Ectodermal cell (in vitro differentiated cells): Measurements from ENCODE around the gene KLF4. TPM values are rescaled to one million over a fixed set of nuclear protein-coding genes. Genes with fewer than 3 reads are reported as not detected.

Experiments used
- H3K27ac ChIP-seq: 2 replicates; pipeline ENCODE4 v1.7.0; 2013; ENCODE audit warnings: mild to moderate bottlenecking, low read depth, low read length; ENCODE audit not compliant: insufficient read depth, poor library complexity, severe bottlenecking
- H3K27me3 ChIP-seq: 2 replicates; pipeline ENCODE4 v1.7.0; 2013; ENCODE audit warnings: mild to moderate bottlenecking, low read length; ENCODE audit not compliant: insufficient read depth, control insufficient read depth, poor library complexity, severe bottlenecking
- H3K36me3 ChIP-seq: one replicate; pipeline ENCODE4 v1.7.0; 2013; ENCODE audit warnings: low read length; ENCODE audit not compliant: control insufficient read depth, insufficient read depth
- H3K4me1 ChIP-seq: one replicate; pipeline ENCODE4 v1.7.0; 2013; ENCODE audit warnings: low read length; ENCODE audit not compliant: control insufficient read depth, insufficient read depth
- H3K4me3 ChIP-seq: 2 replicates; pipeline ENCODE4 v1.7.0; 2013; ENCODE audit warnings: low read depth, low read length, control low read depth; ENCODE audit not compliant: insufficient read depth
- H3K9me3 ChIP-seq: 2 replicates; pipeline ENCODE4 v1.7.0; 2013; ENCODE audit warnings: mild to moderate bottlenecking, low read length, moderate library complexity; ENCODE audit not compliant: control insufficient read depth
- WGBS, 2 experiments: methylation state at CpG; one replicate each; pipeline ENCODE4 v1.1.7; 2013; ENCODE audit warnings: missing lambda C conversion rate in 2 of 2; 5-methylcytosine and 5-hydroxymethylcytosine counted together
- polyA plus RNA-seq, 4 experiments: library from polyadenylated mRNA; stranded (reverse); fragments of 50-300 nt; gene quantifications; one replicate each; pipeline ENCODE4 v1.2.3, GENCODE V29; 2013

Gene KLF4
- 1.00 TPM for polyA plus RNA-seq (2013, experiment 1 of 4)
- polyA plus RNA-seq (2013, experiment 2 of 4) = 1.0 TPM
- polyA plus RNA-seq (2013, experiment 3 of 4) = 1.3 TPM
- polyA plus RNA-seq (2013, experiment 4 of 4) = 1.0 TPM

DNA sequence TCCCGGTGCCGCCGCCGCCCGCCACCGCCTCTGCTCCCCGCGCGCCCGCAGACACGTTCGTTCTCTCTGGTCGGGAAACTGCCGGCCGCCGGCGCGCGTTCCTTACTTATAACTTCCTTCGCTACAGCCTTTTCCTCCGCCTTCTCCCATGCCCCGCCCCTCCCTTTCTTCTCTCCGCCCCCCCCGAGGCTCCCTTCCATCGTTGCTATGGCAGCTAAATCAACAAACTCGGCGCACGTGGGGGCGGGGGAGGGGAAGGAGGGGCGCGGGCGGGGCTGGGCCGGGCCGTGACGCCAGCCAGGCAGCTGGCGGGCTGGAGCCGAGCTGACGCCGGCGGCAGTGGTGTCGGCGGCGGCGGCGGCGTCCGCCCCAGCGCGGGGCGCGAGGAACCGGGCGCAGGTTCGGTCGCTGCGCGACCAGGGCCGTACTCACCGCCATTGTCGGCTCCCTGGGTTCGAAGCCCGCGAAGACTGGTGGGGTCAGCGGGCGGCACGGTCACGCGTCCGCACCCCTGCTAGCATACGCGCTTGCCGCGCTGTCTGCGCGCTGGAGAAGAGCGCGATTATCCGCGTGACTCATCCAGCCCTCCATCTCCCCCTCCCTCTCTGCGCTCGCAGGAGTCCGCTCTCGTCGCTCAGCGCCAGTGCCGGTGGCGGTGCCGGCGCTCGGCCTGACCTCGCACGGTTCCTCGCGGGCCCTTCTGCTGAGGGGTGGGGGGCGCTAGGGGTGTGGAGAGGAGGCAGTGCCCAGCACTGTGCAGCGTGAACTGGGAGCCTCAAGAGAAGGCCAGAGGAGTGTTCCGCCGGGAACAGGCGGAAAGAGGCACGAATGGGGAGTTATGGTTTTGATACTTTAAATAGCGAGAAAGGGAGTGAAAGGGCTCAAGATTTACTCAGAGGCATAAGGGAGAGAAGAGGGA is at the start of gene KLF4:
KLF4 (minus strand) TSS at position 83 of the 919 bp plus-strand sequence. CDS start 597 bp downstream, outside the sequence.
- H3K27me3 ChIP-seq = peaks cover 71% of the 10 kb centered on the region
- peak within 1 kb of the TSS; percentile 12 for H3K27ac ChIP-seq
- WGBS, 2 experiments = 0% methylated on average over 99 to 101 of the region's 101 CpGs
- H3K36me3 ChIP-seq = no peaks in the 10 kb centered on the region
- H3K4me1 ChIP-seq = peaks cover 15% of the 10 kb centered on the region
- H3K4me3 ChIP-seq = peak within 1 kb of the TSS; percentile 58
- H3K9me3 ChIP-seq = no peaks in the 10 kb centered on the region

DNA sequence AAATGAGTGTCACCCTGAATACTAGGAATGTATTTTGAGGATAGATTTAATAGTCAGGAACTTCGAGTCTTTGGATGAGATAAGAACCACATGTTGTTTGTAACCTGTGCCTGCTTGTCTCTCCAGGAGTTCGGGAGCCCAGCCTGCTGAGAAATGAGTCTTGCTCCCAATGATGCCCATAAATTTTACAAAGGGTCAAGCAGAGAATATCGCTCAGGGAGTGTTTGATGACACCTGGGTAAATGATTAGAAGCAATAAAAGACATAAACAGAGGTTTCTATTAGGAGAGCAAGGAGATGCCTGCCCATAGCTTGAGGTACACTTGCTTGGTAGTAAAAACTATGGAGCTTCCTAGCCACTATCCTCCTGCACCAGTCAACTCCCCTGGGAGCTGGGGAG is 46.9 kb upstream of the KLF4 start:
- Histone ChIP-seq H3K27ac (no peak overlapping the region), H3K36me3 (no peaks in the 10 kb centered on the region), H3K4me1 (no peaks in the 10 kb centered on the region), H3K9me3 (no peaks in the 10 kb centered on the region), H3K27me3 (no peaks in the 10 kb centered on the region), H3K4me3 (no peak overlapping the region)
- 88 to 89% methylated on average over 3 of the region's 3 CpGs for WGBS, 2 experiments

DNA sequence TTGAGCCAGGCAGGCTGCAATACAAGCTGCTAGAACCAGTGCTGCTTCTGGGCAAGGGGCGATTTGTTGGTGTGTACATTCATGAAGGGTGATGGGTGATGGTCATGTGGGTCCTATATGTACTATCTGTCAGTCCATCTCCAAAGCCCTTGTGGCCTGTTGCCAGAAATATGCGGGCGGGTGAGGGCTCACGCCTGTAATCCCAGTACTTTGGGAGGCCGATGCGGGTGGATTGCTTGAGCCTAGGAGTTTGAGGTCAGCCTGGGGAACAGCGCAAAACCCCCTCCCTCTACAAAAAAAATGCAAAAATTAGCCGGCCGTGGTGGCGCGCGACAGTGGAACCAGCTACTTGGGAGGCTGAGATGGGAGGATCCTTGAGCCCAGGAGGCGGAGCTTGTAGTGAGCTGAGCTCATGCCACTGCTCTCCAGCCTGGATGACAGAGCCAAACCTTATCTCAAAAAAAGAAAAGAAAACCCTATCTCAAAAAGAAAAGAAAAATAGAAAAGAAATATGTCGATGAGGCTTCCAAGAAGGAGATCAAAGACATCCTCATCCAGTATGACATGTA is 45.0 kb upstream of the KLF4 start:
- Histone ChIP-seq H3K36me3 (no peaks in the 10 kb centered on the region), H3K27ac (no peak overlapping the region), H3K9me3 (no peaks in the 10 kb centered on the region), H3K4me3 (no peak overlapping the region), H3K27me3 (no peaks in the 10 kb centered on the region), H3K4me1 (no peaks in the 10 kb centered on the region)
- WGBS, 2 experiments = 92 to 95% methylated on average over 14 of the region's 14 CpGs

DNA sequence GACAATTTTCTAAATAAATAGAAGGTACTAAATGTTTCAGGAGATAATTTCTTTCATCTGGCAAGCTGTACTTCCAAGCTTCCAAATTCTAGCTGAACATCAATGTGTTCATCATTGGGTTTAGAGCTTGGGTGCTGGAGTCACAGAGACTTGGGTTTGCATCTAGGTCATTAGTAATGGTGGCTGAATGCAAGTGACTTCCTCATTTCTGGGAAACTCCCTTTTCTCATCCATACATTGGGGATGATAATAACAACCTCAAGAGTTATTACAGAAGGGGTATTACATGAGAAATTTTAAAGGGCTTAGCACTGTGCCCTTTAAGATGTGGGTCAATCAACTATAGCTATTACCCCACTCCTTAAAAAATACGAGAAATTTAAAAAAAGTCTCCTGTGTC is 41.1 kb upstream of the KLF4 start:
- no peaks in the 10 kb centered on the region for H3K4me1 ChIP-seq
- no CpG with 5 or more reads among the region's 1 CpG for WGBS, 2 experiments
- H3K9me3 ChIP-seq = no peaks in the 10 kb centered on the region
- H3K27me3 ChIP-seq = no peaks in the 10 kb centered on the region
- H3K4me3 ChIP-seq = no peak overlapping the region
- no peak overlapping the region for H3K27ac ChIP-seq
- H3K36me3 ChIP-seq = no peaks in the 10 kb centered on the region

DNA sequence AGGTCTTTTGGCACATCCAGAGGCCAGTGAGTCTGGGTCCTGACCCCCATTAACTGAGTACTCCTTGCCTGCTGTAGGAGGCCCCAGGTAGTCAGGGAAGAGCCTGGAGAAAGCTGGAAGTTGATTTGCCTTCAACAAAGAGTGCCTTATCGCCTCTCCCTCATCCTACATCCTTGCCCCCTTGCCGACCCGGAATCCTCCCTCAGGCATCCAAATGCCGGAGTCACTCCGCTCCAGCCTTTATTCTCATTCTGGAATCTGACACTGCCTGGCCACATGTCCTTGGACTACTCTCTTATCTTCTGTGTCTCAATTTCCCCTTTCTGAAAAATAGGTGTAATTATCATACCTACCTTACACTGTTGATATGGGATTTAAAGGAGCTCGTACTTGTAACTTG is 39.1 kb upstream of the KLF4 start:
- no peak overlapping the region for H3K4me3 ChIP-seq

DNA sequence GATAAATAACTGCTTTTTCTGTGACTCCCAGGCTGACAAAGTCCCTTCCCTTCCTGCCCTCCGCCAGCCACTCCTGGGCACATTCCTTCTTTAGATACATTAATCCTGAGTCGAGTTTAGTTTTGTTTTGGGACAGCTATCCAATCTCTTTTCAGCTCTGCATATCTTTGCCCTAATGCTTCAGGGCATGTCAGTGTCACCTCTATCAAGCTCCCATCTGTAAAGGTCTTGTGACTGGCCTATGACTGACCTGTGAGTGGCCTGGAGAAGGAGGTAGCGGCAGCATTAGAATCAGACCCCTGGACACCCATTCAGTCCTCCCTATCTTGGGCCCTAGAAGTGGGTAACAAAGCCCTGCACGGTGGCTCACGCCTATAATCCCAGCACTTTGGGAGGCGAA is 34.0 kb upstream of the KLF4 start:
- Histone ChIP-seq H3K36me3 (no peaks in the 10 kb centered on the region), H3K4me3 (no peak overlapping the region), H3K4me1 (no peaks in the 10 kb centered on the region), H3K27ac (no peak overlapping the region), H3K9me3 (no peaks in the 10 kb centered on the region), H3K27me3 (no peaks in the 10 kb centered on the region)
- WGBS, 2 experiments = 88 to 95% methylated on average over 6 of the region's 6 CpGs

More for the DNA sequence above, 39.1 kb upstream of the KLF4 start:
- WGBS, 2 experiments = 87 to 94% methylated on average over 5 to 6 of the region's 6 CpGs
- Histone ChIP-seq H3K9me3 (no peaks in the 10 kb centered on the region), H3K27me3 (no peaks in the 10 kb centered on the region), H3K36me3 (no peaks in the 10 kb centered on the region), H3K27ac (no peak overlapping the region), H3K4me1 (no peaks in the 10 kb centered on the region)

DNA sequence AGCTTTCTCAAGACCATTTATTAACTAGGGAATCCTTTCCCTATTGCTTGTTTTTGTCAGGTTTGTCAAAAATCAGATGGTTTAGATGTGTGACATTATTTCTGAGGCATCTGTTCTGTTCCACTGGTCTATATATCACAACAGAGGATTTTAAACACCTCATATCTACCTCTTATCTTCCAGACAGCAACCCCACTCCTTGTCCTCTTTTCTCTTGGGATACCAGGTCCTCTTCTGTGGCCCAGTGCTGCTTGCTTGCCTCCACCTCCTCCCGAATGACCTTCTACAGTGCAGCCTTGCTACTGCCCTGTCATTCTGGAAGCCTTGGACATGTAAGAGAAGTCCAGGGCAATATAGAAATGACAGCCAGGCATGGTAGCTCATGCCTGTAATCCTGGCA is 30.6 kb upstream of the KLF4 start:
- H3K9me3 ChIP-seq = no peaks in the 10 kb centered on the region
- no peak overlapping the region for H3K4me3 ChIP-seq
- H3K36me3 ChIP-seq = no peaks in the 10 kb centered on the region
- WGBS, 2 experiments = 95 to 100% methylated on average over 1 of the region's 1 CpG
- no peak overlapping the region for H3K27ac ChIP-seq
- H3K4me1 ChIP-seq = no peaks in the 10 kb centered on the region
- no peaks in the 10 kb centered on the region for H3K27me3 ChIP-seq

DNA sequence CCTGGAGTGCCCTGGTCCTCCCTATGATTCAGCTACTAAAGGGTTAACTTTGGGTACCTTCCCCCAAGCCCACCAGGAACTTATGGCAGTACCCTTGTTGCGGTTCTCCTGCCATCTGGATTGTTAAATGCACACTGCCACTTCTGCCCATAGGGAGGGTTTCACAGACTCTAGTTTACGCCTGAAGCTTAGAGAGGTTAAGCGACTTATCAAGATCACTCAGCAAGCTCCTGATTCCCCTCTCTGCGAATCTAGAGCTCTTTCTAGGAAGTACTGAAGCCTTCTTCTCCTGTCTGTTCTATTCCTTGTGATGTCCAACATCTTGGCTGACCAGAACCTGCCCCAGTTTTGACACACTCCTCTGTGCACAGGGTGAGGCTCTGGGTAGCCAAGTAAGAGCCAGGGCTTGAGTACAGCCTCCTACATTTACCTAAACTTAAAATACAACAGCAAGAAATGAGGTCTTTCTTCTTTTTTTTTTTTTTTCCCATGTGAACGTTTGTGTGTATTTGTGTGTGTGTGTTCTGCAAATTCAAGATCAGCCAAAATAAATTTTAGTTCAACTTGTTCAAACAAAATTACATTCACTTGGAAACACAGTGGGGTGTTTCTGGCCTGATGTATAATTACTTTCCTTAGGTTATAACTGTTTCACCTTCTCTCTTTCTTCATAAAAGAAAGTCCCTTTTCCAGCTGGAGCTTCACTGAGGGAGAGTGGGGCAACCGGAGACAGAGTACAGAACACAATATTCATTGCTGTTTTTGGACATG is 28.7 kb upstream of the KLF4 start:
- H3K27ac ChIP-seq = no peak overlapping the region
- 79 to 82% methylated on average over 5 of the region's 6 CpGs for WGBS, 2 experiments
- no peaks in the 10 kb centered on the region for H3K9me3 ChIP-seq
- H3K36me3 ChIP-seq = no peaks in the 10 kb centered on the region
- H3K4me1 ChIP-seq = no peaks in the 10 kb centered on the region
- H3K4me3 ChIP-seq = no peak overlapping the region
- H3K27me3 ChIP-seq = no peaks in the 10 kb centered on the region

DNA sequence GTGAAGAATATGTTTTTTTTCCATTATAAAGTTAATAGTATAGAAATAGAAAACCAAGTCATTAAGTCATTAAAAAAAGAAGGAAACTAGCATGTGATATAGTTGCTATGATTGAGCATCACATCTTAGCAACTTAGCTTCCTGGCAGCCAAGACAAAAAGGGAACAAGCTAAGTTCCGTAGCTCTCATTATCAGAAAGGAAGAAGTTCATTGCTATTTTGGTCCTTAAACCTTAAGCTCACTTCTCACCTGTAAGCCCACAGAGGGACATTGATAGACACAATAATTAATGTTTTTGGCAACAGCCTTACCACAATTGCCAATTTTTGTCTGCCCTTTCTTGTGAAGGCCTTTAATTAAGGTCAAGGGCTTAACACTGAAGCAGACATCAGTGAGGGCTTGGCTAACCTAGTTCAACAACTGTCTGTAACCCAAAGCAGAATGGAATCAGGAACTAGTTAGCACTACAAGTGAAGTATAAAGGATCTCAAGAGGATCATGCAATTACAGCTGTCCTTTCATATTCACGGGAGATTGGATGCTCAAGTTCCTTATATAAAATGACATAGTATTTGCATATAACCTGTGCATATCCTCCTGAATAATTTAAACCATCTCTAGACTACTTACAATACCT is 24.0 kb upstream of the KLF4 start:
- H3K4me1 ChIP-seq = no peaks in the 10 kb centered on the region
- WGBS, 2 experiments = 95 to 100% methylated on average over 1 to 2 of the region's 2 CpGs

More for the DNA sequence above, 24.0 kb upstream of the KLF4 start:
- Histone ChIP-seq H3K27me3 (no peaks in the 10 kb centered on the region), H3K4me3 (no peak overlapping the region), H3K9me3 (no peaks in the 10 kb centered on the region), H3K36me3 (no peaks in the 10 kb centered on the region), H3K27ac (no peak overlapping the region)
